GM13976 (cell line): ENCODE results near the gene UGGT1.

Experiments
- DNase-seq: peaks from one replicate; pipeline ENCODE4 v3.0.0; 2012; ENCODE audit warnings: low spot score
- CTCF ChIP-seq: IDR thresholded peaks from 2 replicates; pipeline ENCODE4 v1.5.1; 2012; ENCODE audit warnings: borderline replicate concordance, mild to moderate bottlenecking; ENCODE audit not compliant: insufficient read depth; ENCODE audit errors: extremely low read depth, missing control alignments, control extremely low read depth
- in situ Hi-C: fragments of 300-500 bp; cut with MboI; formaldehyde crosslinking; loops from one replicate; pipeline ENCODE4 v1.12.0; 2022; ENCODE audit warnings: low sequenced_read_pairs, mixed read lengths, inconsistent platforms; ENCODE audit not compliant: unreplicated experiment

The UGGT1 gene

GRCh38 chr2:128177315-128177714, 86.3 kb downstream of the UGGT1 start:
- TF ChIP-seq CTCF: no peak
- no peak for DNase-seq
- in situ Hi-C loops: no loop called here

GRCh38 chr2:128178149-128178649, 87.2 kb downstream of the UGGT1 start:
- DNase-seq: no peak
- TF ChIP-seq CTCF: no peak
- in situ Hi-C loops: no loop called here

GRCh38 chr2:128178650-128179460, 87.9 kb downstream of the UGGT1 start:
- peak; percentile 32 for DNase-seq
- in situ Hi-C loops: no loop called here
- peak; percentile 49 for TF ChIP-seq CTCF

- in situ Hi-C loops: no loop called here
- DNase-seq: no peak
- TF ChIP-seq CTCF: no peak
Observed at GRCh38 chr2:128179461-128179755, 88.4 kb downstream of the UGGT1 start.

GRCh38 chr2:128180031-128180430, 89.0 kb downstream of the UGGT1 start:
- TF ChIP-seq CTCF: no peak
- in situ Hi-C loops: no loop called here
- DNase-seq: no peak

- TF ChIP-seq CTCF: no peak
- no peak for DNase-seq
- in situ Hi-C loops: no loop called here
Observed at GRCh38 chr2:128185576-128185975, 94.6 kb downstream of the UGGT1 start.
